HCT116 (cell line): ENCODE data around the gene NUDT22. TPM values are rescaled to one million over a fixed set of nuclear protein-coding genes. Genes with fewer than 3 reads are reported as not detected.

Source experiments
- ATAC-seq: fragments of 200-7000 bp; cut with Tn5 transposase; 2 replicates; pipeline ENCODE4 v1.9.1; 2020; ENCODE audit warnings: mild to moderate bottlenecking, moderate library complexity
- BruUV-seq: library from RNA; stranded (reverse); fragments of 400-500 nt; replicated peaks from 2 replicates; lab custom pipeline; 2021; lab: Mats Ljungman, UMichigan
- CTCF ChIA-PET: fragments of 300-600 bp; sonication (Branson Sonifier 250); formaldehyde crosslinking; loops from one replicate; lab custom pipeline; 2021; ENCODE audit warnings: antibody characterized with exemption; lab: Charles Lee
- POLR2A ChIA-PET: fragments of 300-600, 350-600 bp; sonication (Branson Sonifier 250); formaldehyde crosslinking; loops from one replicate; lab custom pipeline; 2021; ENCODE audit warnings: antibody characterized with exemption; lab: Charles Lee
- RAD21 ChIA-PET, 2 experiments: fragments of 300-600 bp; sonication (Branson Sonifier 250); formaldehyde crosslinking; loops; one replicate each; lab custom pipeline; 2023; ENCODE audit warnings: low total read pairs in 2 of 2; ENCODE audit not compliant: uncharacterized antibody in 2 of 2, unreplicated experiment in 2 of 2, low non-redundant PET in 1 of 2; lab: Charles Lee
- DNase-seq: peaks from one replicate; pipeline ENCODE4 v3.0.0-alpha.2; 2010; ENCODE audit warnings: low read depth, low spot score
- H2AFZ ChIP-seq: fragments of 200-600 bp; shearing (Covaris generic), sonication (generic); 2 replicates; pipeline ENCODE4 v1.6.1; 2017; ENCODE audit warnings: low read depth, mixed run types, mixed read lengths, antibody characterized with exemption, low read length; ENCODE audit not compliant: poor library complexity, severe bottlenecking
- H3K27ac ChIP-seq: 2 replicates; pipeline ENCODE4 v1.5.1; 2012; ENCODE audit warnings: low read depth, low read length
- H3K27me3 ChIP-seq: fragments of 200-600 bp; sonication (generic); 2 replicates; pipeline ENCODE4 v1.6.1; 2016; ENCODE audit warnings: mixed run types, low read length, mixed read lengths; ENCODE audit not compliant: insufficient read depth
- H3K36me3 ChIP-seq, 2 experiments: fragments of 200-500 bp in 1 of 2; fragments of 200-600 bp in 1 of 2; sonication (Bioruptor generic) in 1 of 2; sonication (generic) in 1 of 2; 2 replicates each; pipeline versions ENCODE4 v1.5.1 to v1.6.1; 2014 to 2016; ENCODE audit warnings: low read length in 2 of 2, inconsistent platforms in 1 of 2, mixed read lengths in 1 of 2, mixed run types in 1 of 2; ENCODE audit not compliant: insufficient read depth in 2 of 2, control insufficient read depth in 1 of 2
- H3K4me1 ChIP-seq, 2 experiments: fragments of 200-600 bp in 1 of 2; sonication (generic) in 1 of 2; 2 replicates each; pipeline versions ENCODE4 v1.5.1 to v1.6.1; 2012 to 2017; ENCODE audit warnings: low read length in 2 of 2, inconsistent platforms in 1 of 2, mild to moderate bottlenecking in 1 of 2, mixed read lengths in 1 of 2, mixed run types in 1 of 2, moderate library complexity in 1 of 2; ENCODE audit not compliant: insufficient read depth in 2 of 2, control insufficient read depth in 1 of 2
- H3K4me2 ChIP-seq: fragments of 200-600 bp; sonication (generic); 2 replicates; pipeline ENCODE4 v1.6.1; 2017; ENCODE audit warnings: mixed run types, low read length, mixed read lengths
- H3K4me3 ChIP-seq, 2 experiments: fragments of 200-600 bp in 1 of 2; sonication (generic) in 1 of 2; replicated peaks in 1 of 2; 2 replicates each; pipeline ENCODE4 v1.5.1; 2011 to 2016; ENCODE audit warnings: low read length in 2 of 2, control low read depth in 1 of 2, low read depth in 1 of 2, mild to moderate bottlenecking in 1 of 2, mixed read lengths in 1 of 2, mixed run types in 1 of 2
- H3K79me2 ChIP-seq: fragments of 200-600 bp; sonication (generic); 2 replicates; pipeline ENCODE4 v1.6.1; 2017; ENCODE audit warnings: mild to moderate bottlenecking, mixed run types, low read length, moderate library complexity, mixed read lengths; ENCODE audit not compliant: insufficient read depth
- H3K9ac ChIP-seq: fragments of 200-600 bp; sonication (generic); 2 replicates; pipeline ENCODE4 v1.6.1; 2016; ENCODE audit warnings: low read length, mixed read lengths
- H3K9me2 ChIP-seq: fragments of 200-600 bp; sonication (generic), shearing (Covaris generic); 2 replicates; pipeline ENCODE4 v1.6.1; 2017; ENCODE audit warnings: mixed run types, mild to moderate bottlenecking, moderate library complexity; ENCODE audit not compliant: insufficient read depth
- H3K9me3 ChIP-seq, 2 experiments: fragments of 200-500 bp in 1 of 2; fragments of 200-600 bp in 1 of 2; sonication (Bioruptor generic) in 1 of 2; sonication (generic) in 1 of 2; 2 replicates each; pipeline ENCODE4 v1.6.1; 2014 to 2017; ENCODE audit warnings: low read length in 2 of 2, mixed read lengths in 2 of 2, inconsistent platforms in 1 of 2, low read depth in 1 of 2, mild to moderate bottlenecking in 1 of 2, mixed run types in 1 of 2, moderate library complexity in 1 of 2; ENCODE audit not compliant: control insufficient read depth in 1 of 2, insufficient read depth in 1 of 2
- H4K20me1 ChIP-seq: fragments of 200-600 bp; sonication (generic), shearing (Covaris generic); 2 replicates; pipeline ENCODE4 v1.6.1; 2017; ENCODE audit warnings: mixed run types, mild to moderate bottlenecking, moderate library complexity; ENCODE audit not compliant: insufficient read depth
- CEBPB ChIP-seq: IDR thresholded peaks from 2 replicates; pipeline ENCODE4 v1.6.1; 2012; ENCODE audit warnings: low read depth
- EGR1 ChIP-seq: IDR thresholded peaks from 2 replicates; pipeline ENCODE4 v1.6.1; 2012; ENCODE audit warnings: low read depth
- ELF1 ChIP-seq: IDR thresholded peaks from 2 replicates; pipeline ENCODE4 v1.6.1; 2012; ENCODE audit warnings: low read depth, borderline replicate concordance
- EZH2phosphoT487 ChIP-seq: fragments of 200-600 bp; IDR thresholded peaks from 2 replicates; pipeline ENCODE4 v1.6.1; 2018; ENCODE audit warnings: antibody characterized with exemption, borderline replicate concordance
- POLR2A ChIP-seq: IDR thresholded peaks from 2 replicates; pipeline ENCODE4 v1.7.0; 2011; ENCODE audit warnings: borderline replicate concordance; ENCODE audit not compliant: insufficient read depth, insufficient read length; ENCODE audit errors: extremely low read depth
- POLR2AphosphoS5 ChIP-seq: IDR thresholded peaks from 2 replicates; pipeline ENCODE4 v1.6.1; 2011; ENCODE audit warnings: mild to moderate bottlenecking, low read depth, low read length, moderate library complexity
- RAD21 ChIP-seq: IDR thresholded peaks from 2 replicates; pipeline ENCODE4 v1.6.1; 2012; ENCODE audit warnings: low read depth, mild to moderate bottlenecking
- REST ChIP-seq: IDR thresholded peaks from 2 replicates; pipeline ENCODE4 v1.6.1; 2012; ENCODE audit warnings: low read depth
- SIN3A ChIP-seq: IDR thresholded peaks from 2 replicates; pipeline ENCODE4 v1.6.1; 2012; ENCODE audit warnings: low read depth
- SP1 ChIP-seq: IDR thresholded peaks from 2 replicates; pipeline ENCODE4 v1.6.1; 2012; ENCODE audit warnings: low read depth
- SRF ChIP-seq: IDR thresholded peaks from 2 replicates; pipeline ENCODE4 v1.6.1; 2012; ENCODE audit warnings: low read depth
- TCF7L2 ChIP-seq: IDR thresholded peaks from 2 replicates; pipeline ENCODE4 v1.7.0; 2011; ENCODE audit warnings: borderline replicate concordance, inconsistent platforms; ENCODE audit not compliant: insufficient read depth, insufficient read length; ENCODE audit errors: extremely low read depth
- YY1 ChIP-seq: IDR thresholded peaks from 2 replicates; pipeline ENCODE4 v1.6.1; 2011; ENCODE audit warnings: low read length, low read depth, moderate library complexity, mild to moderate bottlenecking; ENCODE audit not compliant: insufficient replicate concordance; ENCODE audit errors: extremely low read depth
- ZBTB33 ChIP-seq: IDR thresholded peaks from 2 replicates; pipeline ENCODE4 v1.6.1; 2011; ENCODE audit warnings: mild to moderate bottlenecking, low read length, moderate library complexity; ENCODE audit not compliant: insufficient replicate concordance; ENCODE audit errors: extremely low read depth
- ZFX ChIP-seq: fragments of 450-650 bp; IDR thresholded peaks from 2 replicates; pipeline ENCODE4 v1.6.1; 2017
- ZNF274 ChIP-seq: fragments of 200-500 bp; sonication (Bioruptor generic); IDR thresholded peaks from 2 replicates; pipeline ENCODE4 v1.6.1; 2014; ENCODE audit warnings: mild to moderate bottlenecking, low read depth, low read length, inconsistent platforms
- intact Hi-C: fragments of 100-400 bp; cut with micrococcal nuclease; formaldehyde crosslinking; loops from 2 replicates; pipeline ENCODE4 v1.10.0; 2022
- total RNA-seq: library from RNA; stranded (reverse); gene quantifications from one replicate; pipeline ENCODE4 v1.2.1, GENCODE V29; 2021; ENCODE audit not compliant: unreplicated experiment

The NUDT22 gene
- total RNA-seq, 1 experiment from 2014 or later = 70.9 TPM

GRCh38 chr11:64231546-64231945 is 5.5 kb downstream of the NUDT22 start:
- 0 out of 2 replicates have a peak overlapping the region, but pooled peaks have one; percentile 20 for H3K9ac ChIP-seq
- intact Hi-C loops = no loop called here

More at GRCh38 chr11:64231546-64231945, 5.5 kb downstream of the NUDT22 start:
- Histone ChIP-seq H3K4me2 (peak overlapping the region; percentile 99), H3K36me3 (no peaks in the 10 kb centered on the region), H3K9me2 (no peaks in the 10 kb centered on the region), H4K20me1 (no peaks in the 10 kb centered on the region), H3K27me3 (no peaks in the 10 kb centered on the region), H3K4me3 (no peak overlapping the region), H3K79me2 (peaks cover 19% of the 10 kb centered on the region), H2AFZ (no peak overlapping the region), H3K27ac (peak overlapping the region; percentile 8; the same call in 1 of the 2 replicates), H3K4me1 (peaks cover 30 to 72% of the 10 kb centered on the region in 2 experiments), H3K9me3 (no peaks in the 10 kb centered on the region)
- ChIA-PET POLR2A (interaction anchor here (0.5 to 3.1 kb wide), 4 partner anchors 8 to 52 kb away, joined by 3 to 11 read pairs (median 5); partner anchors contain the start of gene FKBP2), RAD21 (interaction anchor here in 1 of 2 experiments (0.6 kb wide), 1 partner anchor 43 kb away, joined by 3 read pairs; no protein-coding TSS in a partner anchor), CTCF (no interaction called here)
- no TSS peak for BruUV-seq
- DNase-seq (no peak), ATAC-seq (no peak)
- TF ChIP-seq ZBTB33 (no peak), CEBPB (no peak), REST (no peak), POLR2AphosphoS5 (no peak), ZFX (no peak), SIN3A (no peak), SP1 (no peak), ZNF274 (no peak), POLR2A (no peak), SRF (no peak), EZH2phosphoT487 (no peak), YY1 (no peak), RAD21 (no peak), EGR1 (no peak), TCF7L2 (no peak), ELF1 (no peak)
